OCI-LY3 (cell line): ENCODE data around the gene LAMC1.

Source experiments
- EZH2phosphoT487 ChIP-seq: fragments of 200-600 bp; shearing (Covaris generic); IDR thresholded peaks from 2 replicates; pipeline ENCODE4 v1.6.1; 2018; ENCODE audit warnings: antibody characterized with exemption, mixed run types, low read depth
- TF ChIP-seq, protein P1 (sequence below): fragments of 200-600, 300-600 bp; sonication (generic); IDR thresholded peaks from 2 replicates; pipeline ENCODE4 v1.5.1; 2014; ENCODE audit warnings: antibody characterized with exemption, low read length, low read depth

DNA sequence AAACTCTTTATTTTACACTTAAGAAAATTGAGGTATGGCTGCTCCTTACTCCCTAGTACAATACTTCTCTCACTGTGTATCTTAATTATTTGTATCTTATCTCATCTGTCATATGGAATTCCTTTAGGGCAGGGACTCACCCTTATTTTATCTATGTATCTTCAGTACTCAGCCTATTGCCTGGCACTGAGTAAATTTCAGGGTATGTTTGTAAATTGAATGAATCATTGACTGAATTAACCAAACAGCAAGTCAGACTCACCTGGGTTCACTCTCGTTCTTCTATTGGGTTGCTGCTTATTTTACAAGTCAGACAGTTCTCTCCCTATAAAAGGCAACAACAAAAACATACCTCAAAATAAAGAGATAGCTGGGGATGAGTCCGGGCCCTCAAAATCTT is 63.8 kb downstream of the LAMC1 start:
- TF ChIP-seq, protein P1, sequence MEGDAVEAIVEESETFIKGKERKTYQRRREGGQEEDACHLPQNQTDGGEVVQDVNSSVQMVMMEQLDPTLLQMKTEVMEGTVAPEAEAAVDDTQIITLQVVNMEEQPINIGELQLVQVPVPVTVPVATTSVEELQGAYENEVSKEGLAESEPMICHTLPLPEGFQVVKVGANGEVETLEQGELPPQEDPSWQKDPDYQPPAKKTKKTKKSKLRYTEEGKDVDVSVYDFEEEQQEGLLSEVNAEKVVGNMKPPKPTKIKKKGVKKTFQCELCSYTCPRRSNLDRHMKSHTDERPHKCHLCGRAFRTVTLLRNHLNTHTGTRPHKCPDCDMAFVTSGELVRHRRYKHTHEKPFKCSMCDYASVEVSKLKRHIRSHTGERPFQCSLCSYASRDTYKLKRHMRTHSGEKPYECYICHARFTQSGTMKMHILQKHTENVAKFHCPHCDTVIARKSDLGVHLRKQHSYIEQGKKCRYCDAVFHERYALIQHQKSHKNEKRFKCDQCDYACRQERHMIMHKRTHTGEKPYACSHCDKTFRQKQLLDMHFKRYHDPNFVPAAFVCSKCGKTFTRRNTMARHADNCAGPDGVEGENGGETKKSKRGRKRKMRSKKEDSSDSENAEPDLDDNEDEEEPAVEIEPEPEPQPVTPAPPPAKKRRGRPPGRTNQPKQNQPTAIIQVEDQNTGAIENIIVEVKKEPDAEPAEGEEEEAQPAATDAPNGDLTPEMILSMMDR, result no peak
- TF ChIP-seq EZH2phosphoT487, result no peak
